ENCODE results near the gene CIAPIN1.
"Not testable (repeated sequence)": the region's sequence is repeated elsewhere in the genome, so short reads cannot be mapped to it uniquely, and the experiment has no call there.

The CIAPIN1 gene

GRCh38 chr16:57476546-57477410 lies 29.6 kb upstream of the CIAPIN1 start:
- no peak for FAIRE-seq

- peak; percentile 49 for FAIRE-seq
Observed at GRCh38 chr16:57475711-57476339, 28.6 kb upstream of the CIAPIN1 start.

- FAIRE-seq: no peak
Observed at GRCh38 chr16:57474671-57475661, 27.8 kb upstream of the CIAPIN1 start.

GRCh38 chr16:57473906-57474305 lies 26.7 kb upstream of the CIAPIN1 start:
- FAIRE-seq: no peak

DNA sequence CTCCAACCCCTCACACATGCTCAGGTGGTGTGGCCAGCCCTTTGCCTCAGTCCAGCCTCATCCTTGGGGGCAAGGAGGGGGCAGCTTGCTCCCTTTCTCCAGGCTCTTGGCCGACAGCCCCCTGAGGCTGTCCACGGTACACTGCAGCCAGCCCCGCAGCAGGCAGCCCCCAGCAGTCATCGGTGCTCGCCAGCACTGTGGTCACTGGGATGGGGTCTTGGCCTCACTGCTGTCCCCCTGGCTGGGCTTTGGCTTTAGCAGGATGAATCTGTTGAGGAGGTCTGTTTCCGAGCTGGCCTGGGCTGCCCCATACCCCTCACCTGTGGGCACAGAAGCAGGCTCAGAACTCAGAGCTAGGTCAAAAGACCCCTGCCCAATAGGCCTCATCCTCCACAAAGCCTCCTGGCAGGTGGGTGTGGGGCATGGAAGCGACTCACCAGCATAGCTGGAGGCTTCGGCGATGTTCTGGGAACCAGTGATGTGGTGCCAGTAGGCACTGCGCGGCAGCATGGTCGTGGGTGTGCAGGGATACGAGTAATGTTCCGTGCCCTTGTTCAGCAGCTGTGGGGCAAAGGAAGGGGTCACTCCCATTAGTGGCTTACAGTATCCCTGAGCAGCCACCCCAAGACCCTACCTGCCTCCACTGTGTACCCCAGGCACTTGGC lies 26.1 kb upstream of the CIAPIN1 start:
- no peak for FAIRE-seq

GRCh38 chr16:57472665-57473060 lies 25.5 kb upstream of the CIAPIN1 start:
- no peak for FAIRE-seq

- no peak for FAIRE-seq
Observed at GRCh38 chr16:57471852-57472664, 24.9 kb upstream of the CIAPIN1 start.

DNA sequence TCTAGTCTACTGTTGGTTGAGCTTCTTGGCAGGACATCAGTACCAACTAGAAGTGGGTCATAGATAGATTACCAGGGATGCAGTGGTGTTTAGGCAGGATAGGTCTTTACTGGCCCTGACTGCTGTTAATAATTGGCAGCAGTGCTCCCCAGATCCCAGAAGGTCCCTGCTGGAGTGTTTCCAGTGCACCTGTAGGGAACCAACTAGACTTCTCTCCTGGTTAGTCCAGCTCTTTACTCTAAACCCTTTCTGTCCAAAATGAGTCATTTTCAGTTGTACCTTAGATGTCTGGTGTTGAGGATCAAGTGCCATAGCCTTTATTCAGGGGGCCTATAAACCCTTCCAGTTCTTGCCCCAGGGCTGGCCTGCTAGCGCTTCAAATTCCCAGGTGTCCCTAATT lies 24.0 kb upstream of the CIAPIN1 start:
- no peak for FAIRE-seq

DNA sequence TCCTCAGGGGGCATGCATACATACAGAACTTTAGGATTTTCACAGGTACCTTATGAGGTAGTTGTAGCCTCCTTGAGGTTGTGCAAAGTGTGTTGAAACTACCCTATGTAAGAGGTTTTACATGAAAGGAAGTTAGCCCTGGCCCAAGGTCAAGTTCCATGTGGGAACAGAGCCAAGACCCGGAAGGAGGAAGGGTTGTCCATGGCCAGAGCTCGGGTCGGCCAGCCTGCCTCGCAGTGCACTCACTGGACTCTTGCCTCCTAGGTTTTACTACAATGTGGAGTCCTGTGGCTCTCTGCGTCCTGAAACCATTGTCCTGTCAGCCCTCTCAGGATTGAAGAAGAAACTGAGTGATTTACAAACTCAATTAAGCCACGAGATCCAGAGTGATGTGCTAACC lies 23.5 kb upstream of the CIAPIN1 start:
- FAIRE-seq: no peak

GRCh38 chr16:57469917-57470470 lies 22.8 kb upstream of the CIAPIN1 start:
- no peak for FAIRE-seq

- FAIRE-seq: no peak
Observed at GRCh38 chr16:57469046-57469445, 21.9 kb upstream of the CIAPIN1 start.

- no peak for FAIRE-seq
Observed at GRCh38 chr16:57468346-57468745, 21.2 kb upstream of the CIAPIN1 start.

GRCh38 chr16:57464523-57464922 lies 17.3 kb upstream of the CIAPIN1 start:
- no peak for FAIRE-seq

DNA sequence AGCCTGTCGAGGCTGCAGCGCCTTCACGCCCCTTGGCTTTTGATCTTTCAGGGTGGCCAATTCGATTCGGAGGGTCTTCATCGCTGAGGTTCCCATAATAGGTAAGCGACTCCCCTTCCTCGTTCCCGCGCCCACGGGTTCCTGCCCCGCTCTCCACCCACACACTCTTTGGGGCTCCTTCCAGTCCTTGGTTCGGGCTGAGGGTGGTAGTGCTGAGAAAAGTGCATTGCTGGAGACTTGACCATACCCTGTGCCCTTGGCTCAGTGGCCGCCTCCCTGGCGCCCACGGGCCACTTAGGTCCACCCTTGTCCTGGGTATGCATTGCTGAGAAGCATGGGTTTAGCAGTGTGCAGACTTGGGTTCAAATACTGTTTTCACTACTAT lies 15.8 kb upstream of the CIAPIN1 start:
- no peak for FAIRE-seq

DNA sequence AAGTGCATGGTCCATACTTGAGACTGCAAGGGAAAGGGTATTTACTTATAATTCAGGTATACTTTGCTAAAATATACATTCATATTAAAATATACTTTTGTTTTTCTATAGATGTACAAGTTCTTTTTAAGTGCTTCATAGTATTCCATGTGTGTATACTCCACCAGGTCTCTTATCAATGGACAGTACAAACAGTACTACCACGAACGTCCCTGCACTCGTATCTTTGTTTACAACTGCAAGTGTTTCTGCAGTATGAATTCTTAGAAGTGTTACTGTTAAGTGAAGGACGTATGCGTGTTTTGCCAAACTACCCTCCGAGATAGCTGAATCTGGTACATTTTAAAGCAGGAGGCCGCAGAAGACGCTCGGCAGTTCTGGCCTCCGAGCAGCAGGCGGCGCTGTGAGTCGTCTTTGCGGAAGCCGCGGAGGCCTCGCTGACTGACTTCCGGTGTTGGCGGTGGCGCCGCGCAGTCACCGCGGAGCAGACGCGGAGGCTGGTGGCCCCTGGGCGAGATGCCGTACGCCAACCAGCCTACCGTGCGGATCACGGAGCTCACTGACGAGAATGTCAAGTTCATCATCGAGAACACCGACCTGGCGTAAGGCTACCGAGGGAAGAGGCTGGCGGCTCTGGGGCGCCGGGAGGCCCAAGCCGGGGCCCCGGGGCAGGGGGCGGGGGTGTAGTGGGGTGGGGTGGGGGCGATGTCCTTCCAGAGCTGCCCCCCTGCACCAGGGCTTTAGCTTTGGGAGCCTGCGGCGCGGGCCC lies 15.2 kb upstream of the CIAPIN1 start, which contains the start of gene POLR2C:
TSS of gene POLR2C (plus strand) at position 471 of the 769 bp plus-strand sequence. CDS start at position 517, 46 bp downstream.
- FAIRE-seq: peak; percentile 54

DNA sequence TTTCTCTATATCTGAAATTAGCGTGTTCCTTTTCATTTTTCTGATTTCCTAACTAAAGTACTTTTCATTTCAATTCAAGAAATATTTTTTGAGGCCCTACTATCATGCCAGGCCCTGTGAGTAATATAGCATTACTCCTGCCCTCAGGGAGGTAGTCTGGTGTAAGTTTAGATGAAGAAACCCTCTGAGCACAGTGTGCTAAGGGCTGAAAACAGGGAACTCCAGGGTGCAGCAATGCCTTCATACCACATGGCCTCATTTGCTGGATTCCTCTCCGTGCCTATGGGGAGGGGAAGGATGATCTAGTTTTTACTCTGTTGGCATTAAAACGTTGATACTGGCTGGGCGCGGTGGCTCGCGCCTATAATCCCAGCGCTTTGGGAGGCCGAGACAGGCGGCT lies 4.8 kb upstream of the CIAPIN1 start:
- FAIRE-seq: no peak

DNA sequence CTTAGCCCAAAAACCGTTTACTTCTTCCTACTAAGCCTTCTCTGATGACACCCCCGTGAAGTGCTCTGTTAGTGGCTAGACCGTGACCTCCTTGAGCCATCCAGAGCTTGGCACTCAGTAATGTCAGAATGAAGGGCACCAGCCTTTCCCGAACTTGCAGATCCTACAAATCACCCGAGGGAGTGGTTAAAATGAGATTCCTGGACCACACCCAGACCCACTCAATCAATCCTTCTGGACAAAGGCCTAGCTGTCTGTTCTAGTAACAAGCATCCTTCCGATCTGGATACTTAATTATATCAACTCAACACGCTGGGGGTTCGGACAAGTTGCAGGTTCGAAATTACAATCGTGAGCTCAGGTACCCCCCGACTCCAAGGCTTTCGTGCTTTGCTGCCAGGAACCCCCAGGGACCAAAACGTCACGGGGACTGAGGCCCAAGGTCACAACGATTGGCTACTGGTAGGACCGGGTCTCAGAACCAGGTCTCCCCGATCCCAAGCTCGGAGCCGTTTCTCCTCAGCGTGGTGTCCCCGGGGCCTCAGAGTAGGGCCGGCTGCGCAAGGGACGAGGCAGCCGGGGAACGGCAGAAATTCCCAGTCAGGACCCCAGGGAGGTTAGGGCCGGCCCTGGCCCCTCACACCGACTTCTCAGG lies 527 bp downstream of the CIAPIN1 start:
- no peak for FAIRE-seq

- no peak for FAIRE-seq
Observed at GRCh38 chr16:57445510-57445909, 1.7 kb downstream of the CIAPIN1 start.

DNA sequence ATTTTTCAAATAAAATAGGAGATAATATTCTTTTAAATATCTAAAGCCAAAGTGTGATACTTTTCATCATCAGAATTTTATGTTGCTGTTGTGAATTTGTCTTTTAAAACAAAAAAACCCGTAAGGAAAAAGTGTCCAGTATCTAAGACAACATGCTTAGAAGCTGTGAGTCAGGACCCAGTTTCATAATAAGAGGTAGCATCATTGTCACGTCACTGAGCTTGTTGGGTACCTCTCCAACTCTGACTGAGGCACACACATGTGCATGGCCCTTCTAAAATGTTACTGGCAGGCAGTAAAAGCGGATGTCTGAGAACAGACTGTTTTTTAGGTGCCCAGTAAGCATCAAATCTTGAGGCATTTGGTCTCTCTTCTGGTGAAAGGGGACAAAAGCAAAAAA lies 2.5 kb downstream of the CIAPIN1 start:
- no peak for FAIRE-seq

DNA sequence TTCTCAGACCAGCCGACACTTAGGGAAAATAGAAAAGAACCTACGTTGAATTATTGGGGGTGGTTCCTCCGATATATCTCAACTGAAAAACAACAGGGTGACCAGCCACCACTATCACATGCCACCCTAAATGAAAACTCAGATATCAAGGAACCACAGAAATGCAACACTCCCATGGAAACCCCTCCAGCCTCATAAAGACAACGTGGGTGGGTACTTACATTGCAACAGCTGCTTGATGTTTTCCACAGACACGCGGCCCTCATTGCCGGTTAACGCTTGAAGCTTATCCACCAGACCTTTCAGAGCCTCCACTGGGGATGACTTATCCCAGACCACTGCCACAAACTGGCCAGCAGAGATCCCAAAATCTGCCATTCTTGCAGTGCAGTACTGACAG lies 6.6 kb downstream of the CIAPIN1 start:
- not testable (repeated sequence) for FAIRE-seq
